ENCODE data around the gene RPTOR. TPM values are rescaled to one million over a fixed set of nuclear protein-coding genes. Genes with fewer than 3 reads are reported as not detected.

RPTOR gene
- total RNA-seq, 1 experiment from 2014 or later, result 46.2 TPM

DNA sequence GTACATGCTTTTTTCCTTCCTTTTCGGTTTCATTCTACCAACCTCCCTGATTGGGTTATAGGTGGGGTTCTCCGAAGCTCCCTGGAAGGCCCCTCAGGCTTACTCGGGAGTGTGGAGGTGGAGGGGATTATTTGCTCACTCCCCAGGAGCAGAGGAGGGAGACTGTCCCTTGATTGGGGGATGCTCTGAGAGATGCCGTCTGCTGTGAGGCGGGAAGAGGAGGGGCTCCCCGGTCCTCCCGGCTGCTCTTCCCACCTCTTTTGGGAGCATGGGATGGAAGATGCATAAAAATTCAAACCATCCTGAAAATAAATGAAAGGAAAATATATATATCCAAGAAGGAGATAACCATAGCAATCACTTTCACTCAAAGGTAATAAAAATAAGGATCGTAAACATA is 16.1 kb upstream of the RPTOR start:
- no peak for TF ChIP-seq EZH2phosphoT487 (IDR thresholded peaks at IDR 0.05; ENCODE audit: borderline replicate concordance, low read length)
- TF ChIP-seq EZH2 (IDR thresholded peaks at IDR 0.05; ENCODE audit: low read length, unreplicated experiment), result no peak
- Histone ChIP-seq H3K4me2 (ENCODE audit: low read length) (peak overlapping the region; percentile 66; the same call in 1 of the 2 replicates), H3K4me3 (ENCODE audit: low read length) (no peak overlapping the region), H4K20me1 (ENCODE audit: low read length) (no peaks in the 10 kb centered on the region), H3K36me3 (ENCODE audit: low read depth, low read length) (no peaks in the 10 kb centered on the region), H3K9me3 (ENCODE audit: low read length) (no peaks in the 10 kb centered on the region), H3K9ac (ENCODE audit: low read length) (no peak overlapping the region), H3F3A (ENCODE audit: low read length, unreplicated experiment) (no peaks in the 10 kb centered on the region), H3K79me2 (ENCODE audit: low read length) (no peaks in the 10 kb centered on the region), H3K27me3 (ENCODE audit: low read length) (no peaks in the 10 kb centered on the region), H2AFZ (ENCODE audit: low read length) (peak overlapping the region; percentile 86), H3K27ac (ENCODE audit: low read length) (no peak overlapping the region), H3K4me1 (ENCODE audit: insufficient read depth, low read length) (peaks cover 6% of the 10 kb centered on the region; the same call in 1 of the 2 replicates), H3K9me2 (replicated peaks; ENCODE audit: low read length) (no peaks in the 10 kb centered on the region)
- ATAC-seq, result no peak
- DNase-seq, result no peak
- POLR2A ChIA-PET (ENCODE audit: unreplicated experiment), result interaction anchor here (0.6 kb wide), 1 partner anchor 55 kb away, joined by 3 read pairs; no protein-coding TSS in a partner anchor
- no TSS peak for BruUV-seq (replicated peaks)
- intact Hi-C loops (cut with micrococcal nuclease), result no loop called here
- CTCF ChIA-PET, result interaction anchor here (0.5 kb wide), 1 partner anchor 28 kb away, joined by 3 read pairs; no protein-coding TSS in a partner anchor

DNA sequence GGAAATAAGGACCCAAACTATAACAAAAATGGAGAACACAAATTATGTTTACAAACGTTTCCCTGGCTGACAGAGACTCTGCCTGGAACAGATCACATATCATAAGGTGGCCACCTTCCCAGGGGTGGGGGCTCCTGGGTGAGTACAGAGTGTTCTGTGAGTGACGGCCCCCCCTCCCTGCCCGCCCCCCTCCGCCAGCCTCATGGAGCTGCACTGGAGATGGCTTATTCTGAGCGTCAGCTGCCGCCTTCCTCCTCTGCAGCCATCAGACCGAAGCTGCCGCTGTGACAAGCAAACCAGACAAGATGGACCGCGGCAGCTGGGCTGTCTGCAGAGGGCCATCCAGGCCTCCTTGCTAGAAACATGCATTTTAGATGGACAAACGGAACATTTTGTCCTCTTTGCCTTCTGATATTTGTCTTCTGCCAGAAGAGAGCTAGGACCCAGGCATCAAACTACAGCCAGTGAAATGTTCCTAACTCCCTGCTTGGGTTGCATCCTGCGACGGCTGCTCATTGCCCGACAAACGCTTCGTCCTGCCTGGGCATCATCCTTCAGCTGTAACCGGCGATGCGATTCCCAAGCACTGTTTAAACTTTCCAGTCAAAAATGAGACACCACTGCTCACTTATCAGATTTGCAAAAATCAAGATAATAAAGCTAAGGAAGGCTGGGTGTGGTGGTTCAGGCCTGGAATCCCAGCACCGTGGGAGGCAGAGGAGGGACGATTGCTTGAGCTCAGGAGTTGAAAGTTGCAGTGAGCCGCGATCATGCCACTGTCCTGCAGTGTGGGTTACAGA is 15.3 kb upstream of the RPTOR start:
- POLR2A ChIA-PET (ENCODE audit: unreplicated experiment), result interaction anchor here (0.5 to 0.6 kb wide), 4 partner anchors 29 to 428 kb away, joined by 3 to 5 read pairs (median 3); partner anchors contain the start of genes ENDOV and GAA
- peak; percentile 52 for ATAC-seq

DNA sequence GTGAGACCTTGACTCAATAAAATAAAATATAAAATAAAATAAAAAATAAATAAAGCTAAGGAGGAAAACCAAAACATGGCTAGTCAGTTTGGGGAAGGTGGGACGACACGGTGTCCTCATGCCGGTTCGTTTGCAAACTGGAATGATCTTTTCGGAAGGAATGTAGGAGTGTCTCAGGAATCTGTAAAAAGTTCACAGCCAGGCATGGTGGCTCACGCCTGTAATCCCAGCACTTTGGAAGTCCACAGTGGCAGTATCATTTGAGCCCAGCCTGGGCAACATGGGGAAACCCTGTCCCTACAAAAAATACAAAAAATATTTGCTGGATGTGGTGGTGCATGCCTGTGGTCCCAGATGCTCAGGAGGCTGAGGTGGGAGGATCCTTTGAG is 14.7 kb upstream of the RPTOR start:
- Histone ChIP-seq H3K9me3 (ENCODE audit: low read length) (no peaks in the 10 kb centered on the region), H3K4me2 (ENCODE audit: low read length) (no peak overlapping the region), H3K79me2 (ENCODE audit: low read length) (no peaks in the 10 kb centered on the region), H4K20me1 (ENCODE audit: low read length) (no peaks in the 10 kb centered on the region), H3K27me3 (ENCODE audit: low read length) (no peaks in the 10 kb centered on the region), H3K4me1 (ENCODE audit: insufficient read depth, low read length) (peaks cover 6% of the 10 kb centered on the region; the same call in 1 of the 2 replicates), H3K36me3 (ENCODE audit: low read depth, low read length) (no peaks in the 10 kb centered on the region), H3K4me3 (ENCODE audit: low read length) (no peak overlapping the region), H3F3A (ENCODE audit: low read length, unreplicated experiment) (no peaks in the 10 kb centered on the region), H2AFZ (ENCODE audit: low read length) (no peak overlapping the region), H3K9ac (ENCODE audit: low read length) (no peak overlapping the region), H3K9me2 (replicated peaks; ENCODE audit: low read length) (no peaks in the 10 kb centered on the region), H3K27ac (ENCODE audit: low read length) (no peak overlapping the region)
- DNase-seq (no peak), ATAC-seq (no peak)
- intact Hi-C loops (cut with micrococcal nuclease), result no loop called here
- CTCF ChIA-PET, result no interaction called here
- no TSS peak for BruUV-seq (replicated peaks)
- TF ChIP-seq, protein P1, sequence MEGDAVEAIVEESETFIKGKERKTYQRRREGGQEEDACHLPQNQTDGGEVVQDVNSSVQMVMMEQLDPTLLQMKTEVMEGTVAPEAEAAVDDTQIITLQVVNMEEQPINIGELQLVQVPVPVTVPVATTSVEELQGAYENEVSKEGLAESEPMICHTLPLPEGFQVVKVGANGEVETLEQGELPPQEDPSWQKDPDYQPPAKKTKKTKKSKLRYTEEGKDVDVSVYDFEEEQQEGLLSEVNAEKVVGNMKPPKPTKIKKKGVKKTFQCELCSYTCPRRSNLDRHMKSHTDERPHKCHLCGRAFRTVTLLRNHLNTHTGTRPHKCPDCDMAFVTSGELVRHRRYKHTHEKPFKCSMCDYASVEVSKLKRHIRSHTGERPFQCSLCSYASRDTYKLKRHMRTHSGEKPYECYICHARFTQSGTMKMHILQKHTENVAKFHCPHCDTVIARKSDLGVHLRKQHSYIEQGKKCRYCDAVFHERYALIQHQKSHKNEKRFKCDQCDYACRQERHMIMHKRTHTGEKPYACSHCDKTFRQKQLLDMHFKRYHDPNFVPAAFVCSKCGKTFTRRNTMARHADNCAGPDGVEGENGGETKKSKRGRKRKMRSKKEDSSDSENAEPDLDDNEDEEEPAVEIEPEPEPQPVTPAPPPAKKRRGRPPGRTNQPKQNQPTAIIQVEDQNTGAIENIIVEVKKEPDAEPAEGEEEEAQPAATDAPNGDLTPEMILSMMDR (conservative IDR thresholded peaks at IDR 0.05; ENCODE audit: low read depth, low read length), result no peak
- no peak for TF ChIP-seq EZH2phosphoT487 (IDR thresholded peaks at IDR 0.05; ENCODE audit: borderline replicate concordance, low read length)
- POLR2A ChIA-PET (ENCODE audit: unreplicated experiment), result interaction anchor here (0.6 kb wide), 2 partner anchors 115 to 428 kb away, joined by 3 read pairs; partner anchors contain the start of genes ENDOV and GAA

More for the DNA sequence above, 15.3 kb upstream of the RPTOR start:
- Histone ChIP-seq H3K9ac (ENCODE audit: low read length) (no peak overlapping the region), H3K4me3 (ENCODE audit: low read length) (no peak overlapping the region), H4K20me1 (ENCODE audit: low read length) (no peaks in the 10 kb centered on the region), H3F3A (ENCODE audit: low read length, unreplicated experiment) (no peaks in the 10 kb centered on the region), H3K27me3 (ENCODE audit: low read length) (no peaks in the 10 kb centered on the region), H3K27ac (ENCODE audit: low read length) (no peak overlapping the region), H3K4me1 (ENCODE audit: insufficient read depth, low read length) (peaks cover 6% of the 10 kb centered on the region; the same call in 1 of the 2 replicates), H3K4me2 (ENCODE audit: low read length) (peak overlapping the region; percentile 66), H3K9me3 (ENCODE audit: low read length) (no peaks in the 10 kb centered on the region), H3K9me2 (replicated peaks; ENCODE audit: low read length) (no peaks in the 10 kb centered on the region), H2AFZ (ENCODE audit: low read length) (peak overlapping the region; percentile 86), H3K36me3 (ENCODE audit: low read depth, low read length) (no peaks in the 10 kb centered on the region), H3K79me2 (ENCODE audit: low read length) (no peaks in the 10 kb centered on the region)
- no TSS peak for BruUV-seq (replicated peaks)
- TF ChIP-seq EZH2 (IDR thresholded peaks at IDR 0.05; ENCODE audit: low read length, unreplicated experiment) (no peak), EZH2phosphoT487 (IDR thresholded peaks at IDR 0.05; ENCODE audit: borderline replicate concordance, low read length) (no peak)
- TF ChIP-seq, protein P1 (conservative IDR thresholded peaks at IDR 0.05; ENCODE audit: low read depth, low read length), result no peak
- intact Hi-C loops (cut with micrococcal nuclease), result no loop called here
- CTCF ChIA-PET, result interaction anchor here (0.5 to 0.6 kb wide), 2 partner anchors 27 to 51 kb away, joined by 3 to 5 read pairs; no protein-coding TSS in a partner anchor
- DNase-seq, result no peak
